Lung (tissue), 12 donors: ENCODE results near the gene MMP21. TPM values are rescaled to one million over a fixed set of nuclear protein-coding genes. Genes with fewer than 3 reads are reported as not detected.

Experiments used
- ATAC-seq: fragments of 200-7000 bp; cut with Tn5 transposase; one replicate; pipeline ENCODE4 v1.9.1; 2020; ENCODE audit warnings: moderate number of reproducible peaks; ENCODE audit not compliant: insufficient read depth, low FRiP score
- DNase-seq, 3 donors: peaks; one replicate each; pipeline ENCODE4 v3.0.0-alpha.2; 2013 to 2017
- H3K27ac ChIP-seq, 2 donors: one replicate each; pipeline ENCODE4 v1.5.1; 2013; ENCODE audit warnings: mild to moderate bottlenecking in 2 of 2, moderate library complexity in 2 of 2, control low read depth in 1 of 2, inconsistent platforms in 1 of 2, low read depth in 1 of 2, low read length in 1 of 2
- H3K27me3 ChIP-seq, 3 donors: one replicate each; pipeline ENCODE4 v1.5.1; 2013; ENCODE audit warnings: low read length in 2 of 3; ENCODE audit not compliant: control insufficient read depth in 3 of 3, insufficient read depth in 3 of 3
- H3K36me3 ChIP-seq, 4 donors: one replicate each; pipeline ENCODE4 v1.5.1; 2013; ENCODE audit warnings: low read length in 4 of 4, mild to moderate bottlenecking in 1 of 4, moderate library complexity in 1 of 4; ENCODE audit not compliant: control insufficient read depth in 4 of 4, insufficient read depth in 4 of 4
- H3K4me1 ChIP-seq, 5 donors: one replicate each; pipeline ENCODE4 v1.5.1; 2013; ENCODE audit warnings: low read length in 5 of 5, mild to moderate bottlenecking in 2 of 5, moderate library complexity in 1 of 5; ENCODE audit not compliant: control insufficient read depth in 5 of 5, insufficient read depth in 5 of 5
- H3K4me3 ChIP-seq: one replicate; pipeline ENCODE4 v1.5.1; 2013; ENCODE audit warnings: mild to moderate bottlenecking, control low read depth, moderate library complexity
- H3K9ac ChIP-seq, 2 donors: one replicate each; pipeline ENCODE4 v1.5.1; 2013; ENCODE audit warnings: low read length in 2 of 2, control low read depth in 1 of 2; ENCODE audit not compliant: insufficient read depth in 1 of 2
- H3K9me3 ChIP-seq, 4 donors: one replicate each; pipeline ENCODE4 v1.5.1; 2013; ENCODE audit warnings: low read length in 3 of 4, mild to moderate bottlenecking in 1 of 4, moderate library complexity in 1 of 4; ENCODE audit not compliant: control insufficient read depth in 4 of 4, insufficient read depth in 3 of 4
- WGBS, 2 donors: extraction: QIAGEN DNeasy Blood & Tissue Kit; methylation state at CpG; one replicate each; pipeline ENCODE4 v1.1.7; 2013; 5-methylcytosine and 5-hydroxymethylcytosine counted together
- polyA plus RNA-seq, 2 donors: library from polyadenylated mRNA; stranded (reverse); fragments of 200-250 nt; gene quantifications; one replicate each; pipeline ENCODE4 v1.2.1, GENCODE V29; 2013
- total RNA-seq, 2 donors: library from RNA; depleted of rRNA in 1 of 2; stranded (reverse); fragments of >200 nt in 1 of 2; gene quantifications; one replicate each; pipeline ENCODE4 v1.2.1, GENCODE V29; 2014 to 2021
- TF ChIP-seq, protein P1 (sequence below): IDR thresholded peaks from 2 replicates; pipeline ENCODE4 v1.5.1; 2012; ENCODE audit warnings: mild to moderate bottlenecking; ENCODE audit errors: control extremely low read depth, extremely low read depth
- donor health status: control.
- donor health status: control.
- donor health status: Bipolar disorder and iron deficiency.
- donor health status: healthy.
- donor health status: DM: yes; HTN: yes; CAD: no.

The MMP21 gene
- total and polyA plus RNA-seq, 4 donors = 0.03 to 0.46 (median 0.15) TPM

- Histone ChIP-seq H3K27me3 (no peaks in the 10 kb centered on the region), H3K9me3 (no peaks in the 10 kb centered on the region), H3K9ac (no peak overlapping the region), H3K27ac (no peak overlapping the region), H3K4me3 (no peak overlapping the region), H3K36me3 (peaks cover 9 to 20% (median 12%) of the 10 kb centered on the region in 4 donors), H3K4me1 (peaks cover 0 to 1% (median 0%) of the 10 kb centered on the region in 5 donors)
- DNase-seq = no peak
- TF ChIP-seq, protein P1, sequence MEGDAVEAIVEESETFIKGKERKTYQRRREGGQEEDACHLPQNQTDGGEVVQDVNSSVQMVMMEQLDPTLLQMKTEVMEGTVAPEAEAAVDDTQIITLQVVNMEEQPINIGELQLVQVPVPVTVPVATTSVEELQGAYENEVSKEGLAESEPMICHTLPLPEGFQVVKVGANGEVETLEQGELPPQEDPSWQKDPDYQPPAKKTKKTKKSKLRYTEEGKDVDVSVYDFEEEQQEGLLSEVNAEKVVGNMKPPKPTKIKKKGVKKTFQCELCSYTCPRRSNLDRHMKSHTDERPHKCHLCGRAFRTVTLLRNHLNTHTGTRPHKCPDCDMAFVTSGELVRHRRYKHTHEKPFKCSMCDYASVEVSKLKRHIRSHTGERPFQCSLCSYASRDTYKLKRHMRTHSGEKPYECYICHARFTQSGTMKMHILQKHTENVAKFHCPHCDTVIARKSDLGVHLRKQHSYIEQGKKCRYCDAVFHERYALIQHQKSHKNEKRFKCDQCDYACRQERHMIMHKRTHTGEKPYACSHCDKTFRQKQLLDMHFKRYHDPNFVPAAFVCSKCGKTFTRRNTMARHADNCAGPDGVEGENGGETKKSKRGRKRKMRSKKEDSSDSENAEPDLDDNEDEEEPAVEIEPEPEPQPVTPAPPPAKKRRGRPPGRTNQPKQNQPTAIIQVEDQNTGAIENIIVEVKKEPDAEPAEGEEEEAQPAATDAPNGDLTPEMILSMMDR = no peak
- ATAC-seq = no peak
- WGBS, 2 donors = 87 to 90% methylated on average over 4 of the region's 4 CpGs
These were observed 40.9 kb upstream of the MMP21 start for GRCh38 chr10:125816548-125816947.

DNA sequence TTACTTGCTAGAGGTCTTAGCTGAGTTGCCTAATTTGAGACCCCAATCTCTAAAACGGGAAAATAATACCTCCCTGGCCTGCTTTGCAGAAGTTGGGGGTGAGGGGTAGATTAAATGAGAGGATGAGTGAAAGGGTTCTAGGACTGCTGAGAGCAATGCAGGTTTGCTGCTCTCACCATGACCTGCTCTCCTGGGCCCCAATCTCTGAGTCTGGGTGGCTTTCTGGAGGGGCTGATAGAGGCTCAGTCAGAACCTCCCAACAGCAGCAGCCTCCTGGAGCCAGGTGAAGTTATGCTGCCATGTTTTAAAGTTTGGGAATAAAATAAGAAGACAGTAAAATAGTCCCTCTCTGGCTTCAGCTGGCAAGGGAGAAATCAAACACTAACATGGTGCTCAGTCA is 40.1 kb upstream of the MMP21 start:
- Histone ChIP-seq H3K4me1 (no peaks in the 10 kb centered on the region), H3K27ac (no peak overlapping the region), H3K36me3 (peaks cover 10 to 21% (median 14%) of the 10 kb centered on the region in 4 donors), H3K4me3 (no peak overlapping the region), H3K9me3 (no peaks in the 10 kb centered on the region), H3K9ac (no peak overlapping the region), H3K27me3 (no peaks in the 10 kb centered on the region)
- no peak for ATAC-seq
- TF ChIP-seq, protein P1 = no peak
- 0 to 47% methylated on average over 1 of the region's 1 CpG for WGBS, 2 donors
- DNase-seq = no peak

DNA sequence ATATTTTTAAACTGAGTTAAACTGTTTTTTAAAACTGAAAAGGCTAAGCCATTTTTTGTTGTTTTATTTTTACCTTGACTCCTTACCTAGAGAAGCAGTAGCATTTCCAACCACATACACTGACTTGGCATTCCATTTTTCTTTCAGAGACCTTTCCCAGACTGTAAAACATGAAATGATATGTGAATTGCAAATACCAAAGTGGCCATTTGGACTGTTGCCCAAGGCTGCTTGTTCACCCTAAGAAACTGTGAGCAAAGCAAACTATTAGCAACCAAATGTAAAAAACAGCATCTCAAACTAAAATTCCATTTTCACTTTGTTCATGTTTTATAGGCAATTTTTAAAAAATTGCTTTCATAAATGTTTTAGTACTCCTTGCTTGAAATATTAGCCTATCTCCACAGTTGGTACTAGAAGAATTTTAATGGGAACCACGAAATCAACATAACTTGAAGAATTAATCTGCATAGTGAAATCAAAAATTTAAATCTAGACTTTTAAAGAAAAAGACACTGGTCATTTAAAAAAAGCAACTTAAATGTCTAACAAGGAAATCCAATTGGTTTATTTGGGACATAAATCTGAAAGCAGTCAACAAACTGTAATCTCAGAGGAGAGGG is 36.6 kb upstream of the MMP21 start:
- WGBS, 2 donors = 86 to 90% methylated on average over 1 of the region's 1 CpG
- ATAC-seq = no peak

More for the DNA sequence above, 36.6 kb upstream of the MMP21 start:
- TF ChIP-seq, protein P1 = no peak
- DNase-seq = peak; percentile 53 to 84 (median 55)
- H3K9ac ChIP-seq = no peak overlapping the region
- H3K27me3 ChIP-seq = no peaks in the 10 kb centered on the region
- no peak overlapping the region for H3K27ac ChIP-seq
- H3K36me3 ChIP-seq = peaks cover 13 to 30% (median 28%) of the 10 kb centered on the region in 4 donors
- H3K9me3 ChIP-seq = peaks cover 0 to 1% (median 0%) of the 10 kb centered on the region in 4 donors
- peaks cover 0 to 3% (median 0%) of the 10 kb centered on the region in 5 donors for H3K4me1 ChIP-seq
- H3K4me3 ChIP-seq = no peak overlapping the region
